Fibroblast of mammary gland (primary cell): Measurements from ENCODE around the gene EXOC3L2.

ENCODE experiments used
- DNase-seq: peaks from one replicate; pipeline ENCODE4 v3.0.0-alpha.2; 2010; ENCODE audit warnings: low read depth
- H3K4me3 ChIP-seq: 2 replicates; pipeline ENCODE4 v1.5.1; 2011; ENCODE audit warnings: low read depth, mild to moderate bottlenecking, low read length, moderate library complexity; ENCODE audit not compliant: control insufficient read depth
- TF ChIP-seq, protein P1 (sequence below): conservative IDR thresholded peaks from 2 replicates; pipeline ENCODE4 v1.5.1; 2011; ENCODE audit warnings: low read depth, low read length, inconsistent platforms; ENCODE audit not compliant: control insufficient read depth, insufficient read depth

Gene EXOC3L2

DNA sequence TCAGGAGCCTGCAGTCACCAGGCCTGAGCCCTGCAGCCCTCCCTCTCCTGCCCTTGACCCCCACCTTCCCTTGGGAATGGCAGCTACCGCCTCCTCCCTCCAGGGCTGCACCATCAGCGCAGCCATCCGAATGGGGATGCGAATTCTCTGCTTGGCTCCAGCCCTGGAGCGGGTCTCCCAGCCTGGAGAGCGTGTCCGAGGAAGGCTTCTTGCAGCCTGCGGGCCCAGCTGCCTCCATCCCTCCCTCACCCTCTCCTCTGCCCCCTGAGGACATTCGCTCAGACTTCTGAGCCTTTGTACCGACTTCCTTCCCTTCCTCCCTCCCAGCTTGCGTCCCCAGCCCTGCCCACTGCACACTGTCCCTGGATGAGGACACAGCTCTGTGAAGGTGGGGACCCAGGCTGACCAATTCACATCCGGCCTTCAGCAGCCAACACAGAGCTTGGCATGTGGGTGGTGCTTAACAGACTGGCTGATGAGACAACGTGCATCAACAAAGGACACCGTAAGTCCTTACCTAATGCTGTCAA is 78.4 kb downstream of the EXOC3L2 start:
- TF ChIP-seq, protein P1, sequence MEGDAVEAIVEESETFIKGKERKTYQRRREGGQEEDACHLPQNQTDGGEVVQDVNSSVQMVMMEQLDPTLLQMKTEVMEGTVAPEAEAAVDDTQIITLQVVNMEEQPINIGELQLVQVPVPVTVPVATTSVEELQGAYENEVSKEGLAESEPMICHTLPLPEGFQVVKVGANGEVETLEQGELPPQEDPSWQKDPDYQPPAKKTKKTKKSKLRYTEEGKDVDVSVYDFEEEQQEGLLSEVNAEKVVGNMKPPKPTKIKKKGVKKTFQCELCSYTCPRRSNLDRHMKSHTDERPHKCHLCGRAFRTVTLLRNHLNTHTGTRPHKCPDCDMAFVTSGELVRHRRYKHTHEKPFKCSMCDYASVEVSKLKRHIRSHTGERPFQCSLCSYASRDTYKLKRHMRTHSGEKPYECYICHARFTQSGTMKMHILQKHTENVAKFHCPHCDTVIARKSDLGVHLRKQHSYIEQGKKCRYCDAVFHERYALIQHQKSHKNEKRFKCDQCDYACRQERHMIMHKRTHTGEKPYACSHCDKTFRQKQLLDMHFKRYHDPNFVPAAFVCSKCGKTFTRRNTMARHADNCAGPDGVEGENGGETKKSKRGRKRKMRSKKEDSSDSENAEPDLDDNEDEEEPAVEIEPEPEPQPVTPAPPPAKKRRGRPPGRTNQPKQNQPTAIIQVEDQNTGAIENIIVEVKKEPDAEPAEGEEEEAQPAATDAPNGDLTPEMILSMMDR, result no peak
- no peak for DNase-seq

DNA sequence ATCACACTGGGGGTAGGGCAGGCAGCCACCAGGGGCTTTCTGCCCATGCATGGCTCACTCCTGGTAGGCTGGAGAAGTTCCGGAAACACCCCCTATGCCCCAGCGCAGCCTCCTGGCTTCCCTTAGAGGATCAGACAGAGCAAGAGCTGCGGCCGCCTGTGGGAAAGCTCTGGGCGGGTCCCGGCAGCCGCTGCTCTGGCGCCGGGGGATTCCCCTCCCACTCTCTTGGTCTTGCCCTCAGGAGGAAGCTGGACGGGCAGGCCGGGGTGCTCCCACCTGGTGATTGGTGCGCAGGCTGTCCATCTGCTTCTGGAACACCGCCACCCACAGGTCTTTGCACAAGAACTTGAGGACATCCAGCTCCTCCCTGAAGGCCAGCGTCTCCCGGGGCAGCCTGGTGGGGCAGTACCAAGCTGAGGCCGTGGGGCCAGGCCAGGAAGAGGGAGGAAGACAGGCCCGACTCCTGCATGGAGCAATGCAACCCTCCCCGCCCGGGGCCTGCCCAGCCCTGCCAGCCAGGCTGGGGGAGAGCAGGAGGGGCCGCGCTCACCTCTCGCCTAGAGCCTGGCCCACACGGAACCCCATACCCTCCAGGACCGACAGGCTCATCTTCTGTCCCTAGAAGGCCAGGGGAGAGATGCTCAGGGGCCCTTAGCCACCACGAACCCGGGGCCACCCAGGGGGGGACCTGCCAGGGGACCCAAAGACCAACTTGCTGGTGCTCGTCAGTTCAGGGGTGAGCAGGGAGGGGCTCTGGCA is 80.5 kb downstream of the EXOC3L2 start:
- peak; percentile 55 for DNase-seq
- no peak overlapping the region for H3K4me3 ChIP-seq
- TF ChIP-seq, protein P1, result no peak

More for the DNA sequence above, 78.4 kb downstream of the EXOC3L2 start:
- H3K4me3 ChIP-seq, result no peak overlapping the region

DNA sequence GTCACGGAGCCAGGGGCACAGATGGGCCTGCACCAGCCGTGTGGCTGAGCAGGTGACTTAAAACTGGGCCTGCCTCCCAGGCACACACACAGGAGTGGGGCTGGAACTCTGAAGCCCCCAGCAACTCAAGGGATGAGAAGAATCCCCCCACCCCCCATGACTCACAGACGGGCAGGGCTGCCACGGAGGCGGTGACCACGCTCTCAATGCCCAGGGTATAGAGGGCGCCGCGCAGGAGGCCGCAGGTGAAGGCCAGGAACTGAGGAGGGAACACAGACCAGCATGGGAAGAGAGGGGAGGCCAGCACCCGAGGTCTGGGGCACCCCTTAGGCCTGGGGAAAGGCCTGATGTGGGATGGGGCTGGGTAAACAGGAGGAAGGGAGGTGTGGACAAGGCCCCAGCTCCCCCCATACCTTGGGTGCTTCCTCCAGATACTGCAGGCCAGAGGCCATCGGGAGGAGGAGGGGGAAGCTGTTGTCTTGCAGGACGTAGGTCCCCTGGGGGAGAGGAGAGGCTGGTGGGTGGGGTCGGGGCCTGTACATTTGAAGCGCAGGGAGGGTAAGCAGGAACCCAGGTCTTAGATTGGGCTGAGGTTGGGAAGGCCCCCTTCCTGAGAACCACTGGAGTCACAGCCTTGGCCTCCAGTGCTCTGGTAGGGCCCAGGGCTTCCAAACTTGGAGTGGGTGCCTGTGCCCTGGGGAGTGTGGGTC is 81.3 kb downstream of the EXOC3L2 start:
- TF ChIP-seq, protein P1, result no peak
- H3K4me3 ChIP-seq, result no peak overlapping the region
- no peak for DNase-seq

GRCh38 chr19:45163156-45163555 is 82.1 kb downstream of the EXOC3L2 start:
- TF ChIP-seq, protein P1, result no peak
- no peak for DNase-seq
- no peak overlapping the region for H3K4me3 ChIP-seq

DNA sequence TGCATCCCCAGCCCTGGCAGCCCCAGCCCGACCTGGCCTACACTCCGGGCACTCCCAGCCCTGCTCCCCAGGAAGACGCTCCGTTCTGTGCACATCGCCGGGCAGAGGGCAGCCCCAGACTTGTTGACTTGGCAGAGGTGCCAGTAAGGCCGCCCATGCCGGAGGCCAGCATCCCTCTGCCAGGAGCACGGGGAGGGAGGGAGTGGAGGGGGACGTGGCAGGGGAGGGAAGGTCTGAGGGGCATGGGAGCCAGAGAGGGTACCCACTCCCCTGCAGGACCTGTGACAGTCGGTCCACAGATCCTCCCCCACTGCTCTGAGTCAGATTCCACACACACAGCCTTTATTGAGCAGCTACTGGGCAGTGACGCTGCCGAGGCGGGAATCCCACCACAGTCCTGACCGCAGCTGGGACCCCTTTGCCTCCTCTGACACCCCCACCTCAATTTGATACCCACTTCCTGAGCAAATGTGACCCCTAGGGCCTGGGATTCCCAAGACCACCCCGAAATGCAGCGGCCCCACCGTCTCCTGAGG is 82.5 kb downstream of the EXOC3L2 start:
- TF ChIP-seq, protein P1, result no peak
- H3K4me3 ChIP-seq, result no peak overlapping the region
- DNase-seq, result no peak
